Osteocyte (in vitro differentiated cells): ENCODE results near the gene OGN. TPM values are rescaled to one million over a fixed set of nuclear protein-coding genes. Genes with fewer than 3 reads are reported as not detected.
A peak's percentile ranks its signal among the peaks of the same experiment; 100 is the strongest.

Experiments
- DNase-seq: peaks from one replicate; pipeline ENCODE4 v3.0.0; 2021; ENCODE audit warnings: mixed read lengths; ENCODE audit not compliant: unreplicated experiment; ENCODE audit errors: extremely low spot score
- H3K27ac Mint-ChIP-seq: one replicate; pipeline ENCODE4 v1.8.0; 2021; ENCODE audit warnings: mild to moderate bottlenecking, mixed read lengths; ENCODE audit not compliant: unreplicated experiment
- H3K27me3 Mint-ChIP-seq: one replicate; pipeline ENCODE4 v1.8.0; 2021; ENCODE audit warnings: mixed read lengths; ENCODE audit not compliant: unreplicated experiment
- H3K36me3 Mint-ChIP-seq: one replicate; pipeline ENCODE4 v1.8.0; 2021; ENCODE audit warnings: mixed read lengths; ENCODE audit not compliant: unreplicated experiment
- H3K4me1 Mint-ChIP-seq: one replicate; pipeline ENCODE4 v1.8.0; 2021; ENCODE audit warnings: mixed read lengths; ENCODE audit not compliant: unreplicated experiment
- H3K4me3 Mint-ChIP-seq: one replicate; pipeline ENCODE4 v1.8.0; 2021; ENCODE audit warnings: mild to moderate bottlenecking, moderate library complexity, mixed read lengths; ENCODE audit not compliant: unreplicated experiment
- H3K9me3 Mint-ChIP-seq: one replicate; pipeline ENCODE4 v1.8.0; 2021; ENCODE audit warnings: mixed read lengths; ENCODE audit not compliant: unreplicated experiment
- CTCF ChIP-seq: fragments of 200-600 bp; sonication (generic); IDR thresholded peaks from 2 replicates; pipeline ENCODE4 v1.5.0; 2021; ENCODE audit warnings: antibody characterized with exemption, mild to moderate bottlenecking, moderate library complexity
- total RNA-seq: library from RNA; stranded (reverse); gene quantifications from 2 replicates; pipeline ENCODE4 v1.2.1, GENCODE V29; 2021

The OGN gene
- total RNA-seq, 1 donor from 2014 or later: 5.5 TPM

GRCh38 chr9:92353051-92353450, 51.3 kb downstream of the OGN start:
- Mint-ChIP-seq H3K4me1 (peaks cover 50% of the 10 kb centered on the region), H3K27ac (no peak overlapping the region), H3K36me3 (peaks cover 35% of the 10 kb centered on the region), H3K4me3 (no peak overlapping the region), H3K9me3 (peaks cover 30% of the 10 kb centered on the region), H3K27me3 (no peaks in the 10 kb centered on the region)
- no peak for TF ChIP-seq CTCF
- no peak for DNase-seq

- no peak for TF ChIP-seq CTCF
- DNase-seq: no peak
- no peaks in the 10 kb centered on the region for H3K27me3 Mint-ChIP-seq
- H3K4me1 Mint-ChIP-seq: peaks cover 59% of the 10 kb centered on the region
- peaks cover 21% of the 10 kb centered on the region for H3K9me3 Mint-ChIP-seq
- H3K4me3 Mint-ChIP-seq: no peak overlapping the region
- peak overlapping the region; percentile 91 for H3K27ac Mint-ChIP-seq
- H3K36me3 Mint-ChIP-seq: peaks cover 33% of the 10 kb centered on the region
Observed at GRCh38 chr9:92350740-92351133, 53.6 kb downstream of the OGN start.

- peaks cover 21% of the 10 kb centered on the region for H3K9me3 Mint-ChIP-seq
- H3K4me1 Mint-ChIP-seq: peaks cover 52% of the 10 kb centered on the region
- TF ChIP-seq CTCF: no peak
- no peaks in the 10 kb centered on the region for H3K27me3 Mint-ChIP-seq
- H3K27ac Mint-ChIP-seq: peak overlapping the region; percentile 91
- no peak for DNase-seq
- H3K4me3 Mint-ChIP-seq: no peak overlapping the region
- peaks cover 35% of the 10 kb centered on the region for H3K36me3 Mint-ChIP-seq
Observed at GRCh38 chr9:92349771-92350739, 54.3 kb downstream of the OGN start.

- H3K27me3 Mint-ChIP-seq: no peaks in the 10 kb centered on the region
- no peak overlapping the region for H3K4me3 Mint-ChIP-seq
- TF ChIP-seq CTCF: no peak
- H3K9me3 Mint-ChIP-seq: peaks cover 10% of the 10 kb centered on the region
- H3K27ac Mint-ChIP-seq: no peak overlapping the region
- H3K4me1 Mint-ChIP-seq: peaks cover 63% of the 10 kb centered on the region
- H3K36me3 Mint-ChIP-seq: peaks cover 30% of the 10 kb centered on the region
- DNase-seq: no peak
Observed at GRCh38 chr9:92345582-92345981, 58.8 kb downstream of the OGN start.

- no peak for DNase-seq
- Mint-ChIP-seq H3K36me3 (peaks cover 37% of the 10 kb centered on the region), H3K27me3 (no peaks in the 10 kb centered on the region), H3K9me3 (peaks cover 10% of the 10 kb centered on the region), H3K27ac (peak overlapping the region; percentile 84), H3K4me3 (no peak overlapping the region), H3K4me1 (peaks cover 44% of the 10 kb centered on the region)
- peak; percentile 56 for TF ChIP-seq CTCF
Observed at GRCh38 chr9:92342825-92343488, 61.4 kb downstream of the OGN start.
